Uterus (tissue), 2 donors: Measurements from ENCODE around the gene NEUROD4.

Experiments used
- POLR2A ChIP-seq, 2 donors: fragments of 450-650 bp; IDR thresholded peaks; one replicate each; pipeline ENCODE4 v1.6.1; 2016; ENCODE audit warnings: antibody characterized with exemption in 2 of 2, mild to moderate bottlenecking in 1 of 2, moderate library complexity in 1 of 2
- TF ChIP-seq, protein P1 (sequence below), 4 experiments: fragments of 200-600 bp in 2 of 4; fragments of 450-650 bp in 2 of 4; sonication (generic) in 2 of 4; IDR thresholded peaks; one replicate each; pipeline ENCODE4 v1.5.1; 2016 to 2019; ENCODE audit warnings: antibody characterized with exemption in 4 of 4, mild to moderate bottlenecking in 2 of 4, moderate library complexity in 1 of 4

DNA sequence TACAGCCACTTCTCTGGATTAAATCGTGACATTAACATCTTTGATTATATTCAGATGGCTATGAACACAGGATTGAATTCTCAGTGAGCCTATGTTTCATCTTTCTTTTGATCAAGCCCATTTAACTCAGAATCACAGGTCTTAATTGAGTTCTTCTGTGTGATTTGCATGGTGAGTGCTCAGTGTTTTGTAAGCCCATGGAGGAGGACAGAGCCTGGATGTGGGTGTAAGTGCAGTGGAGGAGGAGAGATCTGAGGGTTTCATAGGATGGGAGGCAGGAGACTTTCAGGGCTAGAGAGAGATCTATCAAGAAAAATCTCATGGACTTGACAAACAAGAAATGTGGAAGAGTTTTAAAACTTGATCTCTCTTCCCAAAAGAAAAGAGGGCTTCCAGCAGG lies 29.9 kb upstream of the NEUROD4 start:
- TF ChIP-seq, protein P1, sequence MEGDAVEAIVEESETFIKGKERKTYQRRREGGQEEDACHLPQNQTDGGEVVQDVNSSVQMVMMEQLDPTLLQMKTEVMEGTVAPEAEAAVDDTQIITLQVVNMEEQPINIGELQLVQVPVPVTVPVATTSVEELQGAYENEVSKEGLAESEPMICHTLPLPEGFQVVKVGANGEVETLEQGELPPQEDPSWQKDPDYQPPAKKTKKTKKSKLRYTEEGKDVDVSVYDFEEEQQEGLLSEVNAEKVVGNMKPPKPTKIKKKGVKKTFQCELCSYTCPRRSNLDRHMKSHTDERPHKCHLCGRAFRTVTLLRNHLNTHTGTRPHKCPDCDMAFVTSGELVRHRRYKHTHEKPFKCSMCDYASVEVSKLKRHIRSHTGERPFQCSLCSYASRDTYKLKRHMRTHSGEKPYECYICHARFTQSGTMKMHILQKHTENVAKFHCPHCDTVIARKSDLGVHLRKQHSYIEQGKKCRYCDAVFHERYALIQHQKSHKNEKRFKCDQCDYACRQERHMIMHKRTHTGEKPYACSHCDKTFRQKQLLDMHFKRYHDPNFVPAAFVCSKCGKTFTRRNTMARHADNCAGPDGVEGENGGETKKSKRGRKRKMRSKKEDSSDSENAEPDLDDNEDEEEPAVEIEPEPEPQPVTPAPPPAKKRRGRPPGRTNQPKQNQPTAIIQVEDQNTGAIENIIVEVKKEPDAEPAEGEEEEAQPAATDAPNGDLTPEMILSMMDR (IDR thresholded peaks at IDR 0.05), result no peak
- no peak for TF ChIP-seq POLR2A (IDR thresholded peaks at IDR 0.05)
